IgD-negative memory B cell (primary cell): ENCODE results near the gene HADHB. TPM values are rescaled to one million over a fixed set of nuclear protein-coding genes. Genes with fewer than 3 reads are reported as not detected.
"Not testable (repeated sequence)": the region's sequence is repeated elsewhere in the genome, so short reads cannot be mapped to it uniquely, and the experiment has no call there.

ENCODE experiments used
- H3K27ac Mint-ChIP-seq, 3 donors: one replicate each; pipeline ENCODE4 v1.8.0; 2020 to 2022; ENCODE audit warnings: mild to moderate bottlenecking in 3 of 3, mixed read lengths in 3 of 3, moderate library complexity in 1 of 3
- H3K27me3 Mint-ChIP-seq: one replicate; pipeline ENCODE4 v1.8.0; 2021; ENCODE audit warnings: mixed read lengths
- H3K36me3 Mint-ChIP-seq: one replicate; pipeline ENCODE4 v1.8.0; 2020; ENCODE audit warnings: mild to moderate bottlenecking, mixed read lengths
- H3K4me1 Mint-ChIP-seq, 3 donors: one replicate each; pipeline ENCODE4 v1.8.0; 2020 to 2022; ENCODE audit warnings: mixed read lengths in 3 of 3, mild to moderate bottlenecking in 1 of 3
- H3K4me3 Mint-ChIP-seq, 4 donors: one replicate each; pipeline ENCODE4 v1.8.0; 2020 to 2022; ENCODE audit warnings: mild to moderate bottlenecking in 4 of 4, mixed read lengths in 4 of 4, moderate library complexity in 3 of 4
- H3K9me3 Mint-ChIP-seq, 3 donors: one replicate each; pipeline ENCODE4 v1.8.0; 2020 to 2021; ENCODE audit warnings: mixed read lengths in 3 of 3, mild to moderate bottlenecking in 1 of 3
- polyA plus RNA-seq: library from polyadenylated mRNA; unstranded; fragments of 300-500 nt; fragmentation: Illumina TruSeq; gene quantifications from one replicate; pipeline ENCODE4 v1.2.3, GENCODE V29; 2021

HADHB gene
- polyA plus RNA-seq, 1 donor from 2014 or later = 104 TPM

DNA sequence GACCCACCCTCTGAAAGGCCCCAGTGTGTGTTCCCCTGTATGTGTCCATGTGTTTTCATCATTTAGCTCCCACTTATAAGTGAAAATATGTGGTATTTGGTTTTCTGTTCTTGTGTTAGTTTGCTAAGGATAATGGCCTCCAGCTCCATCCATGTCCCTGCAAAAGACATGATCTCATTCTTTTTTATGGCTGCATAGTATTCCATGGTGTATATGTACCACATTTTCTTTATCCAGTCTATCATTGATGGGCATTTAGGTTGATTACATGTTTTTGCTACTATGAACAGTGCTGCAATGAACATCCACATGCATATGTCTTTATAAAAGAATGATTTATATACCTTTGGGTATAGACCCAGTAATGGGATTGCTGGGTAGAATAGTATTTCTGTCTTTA, 79.7 kb downstream of the HADHB start:
- not testable (repeated sequence) for H3K27ac Mint-ChIP-seq, H3K36me3 Mint-ChIP-seq, H3K9me3 Mint-ChIP-seq, H3K4me3 Mint-ChIP-seq, H3K27me3 Mint-ChIP-seq, H3K4me1 Mint-ChIP-seq

DNA sequence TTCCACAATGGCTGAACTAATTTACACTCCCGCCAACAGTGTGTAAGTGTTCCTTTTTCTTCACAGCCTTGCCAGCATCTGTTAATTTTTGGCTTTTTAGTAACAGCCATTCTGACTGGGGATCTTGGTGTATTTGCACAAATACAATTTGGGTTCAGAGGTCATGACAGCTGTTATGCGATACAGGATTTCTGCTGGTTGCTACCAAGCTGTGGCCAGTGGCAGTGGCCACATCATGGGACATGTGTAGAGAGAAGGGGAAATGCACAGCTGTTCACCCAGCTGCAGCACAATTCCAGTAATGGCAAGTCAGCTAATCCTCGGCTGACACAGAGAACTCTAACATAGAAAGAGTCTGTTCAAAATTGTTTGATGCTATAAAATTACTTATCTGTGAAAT, 80.2 kb downstream of the HADHB start:
- Mint-ChIP-seq H3K4me3 (no peak overlapping the region), H3K27ac (no peak overlapping the region), H3K27me3 (no peaks in the 10 kb centered on the region), H3K9me3 (peaks cover 0 to 2% (median 0%) of the 10 kb centered on the region in 3 donors), H3K4me1 (peaks cover 0 to 3% (median 2%) of the 10 kb centered on the region in 3 donors), H3K36me3 (no peaks in the 10 kb centered on the region)

GRCh38 chr2:26325851-26326250, 81.1 kb downstream of the HADHB start:
- H3K27ac Mint-ChIP-seq = no peak overlapping the region
- H3K4me3 Mint-ChIP-seq = no peak overlapping the region
- no peaks in the 10 kb centered on the region for H3K27me3 Mint-ChIP-seq
- H3K4me1 Mint-ChIP-seq = peaks cover 0 to 6% (median 5%) of the 10 kb centered on the region in 3 donors
- H3K36me3 Mint-ChIP-seq = no peaks in the 10 kb centered on the region
- H3K9me3 Mint-ChIP-seq = peaks cover 0 to 2% (median 0%) of the 10 kb centered on the region in 3 donors

GRCh38 chr2:26326514-26326913, 81.8 kb downstream of the HADHB start:
- Mint-ChIP-seq H3K4me1 (peaks cover 0 to 6% (median 5%) of the 10 kb centered on the region in 3 donors), H3K27me3 (no peaks in the 10 kb centered on the region), H3K4me3 (no peak overlapping the region), H3K36me3 (no peaks in the 10 kb centered on the region), H3K9me3 (peaks cover 0 to 2% (median 0%) of the 10 kb centered on the region in 3 donors), H3K27ac (no peak overlapping the region)

- Mint-ChIP-seq H3K9me3 (peaks cover 0 to 2% (median 0%) of the 10 kb centered on the region in 3 donors), H3K27me3 (no peaks in the 10 kb centered on the region), H3K4me1 (peaks cover 0 to 6% (median 5%) of the 10 kb centered on the region in 3 donors), H3K4me3 (no peak overlapping the region), H3K36me3 (no peaks in the 10 kb centered on the region), H3K27ac (no peak overlapping the region)
Observed at GRCh38 chr2:26327291-26328272, 82.8 kb downstream of the HADHB start.

- not testable (repeated sequence) for H3K27me3 Mint-ChIP-seq, H3K9me3 Mint-ChIP-seq, H3K4me3 Mint-ChIP-seq, H3K27ac Mint-ChIP-seq, H3K4me1 Mint-ChIP-seq, H3K36me3 Mint-ChIP-seq
Observed at GRCh38 chr2:26329083-26329482, 84.3 kb downstream of the HADHB start.

GRCh38 chr2:26330114-26330549, 85.4 kb downstream of the HADHB start:
- Mint-ChIP-seq H3K4me1 (peaks cover 0 to 6% (median 5%) of the 10 kb centered on the region in 3 donors), H3K27me3 (no peaks in the 10 kb centered on the region), H3K36me3 (no peaks in the 10 kb centered on the region), H3K4me3 (no peak overlapping the region), H3K27ac (peak overlapping the region in 1 of 3 donors; percentile 9), H3K9me3 (no peaks in the 10 kb centered on the region)

GRCh38 chr2:26330604-26331003, 85.9 kb downstream of the HADHB start:
- Mint-ChIP-seq H3K4me3 (no peak overlapping the region), H3K9me3 (no peaks in the 10 kb centered on the region), H3K4me1 (peaks cover 0 to 6% (median 5%) of the 10 kb centered on the region in 3 donors), H3K36me3 (no peaks in the 10 kb centered on the region), H3K27ac (no peak overlapping the region), H3K27me3 (no peaks in the 10 kb centered on the region)

- not testable (repeated sequence) for H3K27me3 Mint-ChIP-seq, H3K4me1 Mint-ChIP-seq, H3K4me3 Mint-ChIP-seq, H3K36me3 Mint-ChIP-seq, H3K9me3 Mint-ChIP-seq, H3K27ac Mint-ChIP-seq
Observed at GRCh38 chr2:26331321-26331720, 86.6 kb downstream of the HADHB start.

GRCh38 chr2:26333293-26333692, 88.6 kb downstream of the HADHB start:
- H3K36me3 Mint-ChIP-seq = no peaks in the 10 kb centered on the region
- no peaks in the 10 kb centered on the region for H3K9me3 Mint-ChIP-seq
- H3K27ac Mint-ChIP-seq = no peak overlapping the region
- H3K4me1 Mint-ChIP-seq = peaks cover 0 to 6% (median 5%) of the 10 kb centered on the region in 3 donors
- H3K27me3 Mint-ChIP-seq = no peaks in the 10 kb centered on the region
- no peak overlapping the region for H3K4me3 Mint-ChIP-seq

GRCh38 chr2:26335231-26335630, 90.5 kb downstream of the HADHB start:
- no peaks in the 10 kb centered on the region for H3K9me3 Mint-ChIP-seq
- H3K27ac Mint-ChIP-seq = no peak overlapping the region
- H3K27me3 Mint-ChIP-seq = no peaks in the 10 kb centered on the region
- no peaks in the 10 kb centered on the region for H3K4me1 Mint-ChIP-seq
- no peak overlapping the region for H3K4me3 Mint-ChIP-seq
- no peaks in the 10 kb centered on the region for H3K36me3 Mint-ChIP-seq

DNA sequence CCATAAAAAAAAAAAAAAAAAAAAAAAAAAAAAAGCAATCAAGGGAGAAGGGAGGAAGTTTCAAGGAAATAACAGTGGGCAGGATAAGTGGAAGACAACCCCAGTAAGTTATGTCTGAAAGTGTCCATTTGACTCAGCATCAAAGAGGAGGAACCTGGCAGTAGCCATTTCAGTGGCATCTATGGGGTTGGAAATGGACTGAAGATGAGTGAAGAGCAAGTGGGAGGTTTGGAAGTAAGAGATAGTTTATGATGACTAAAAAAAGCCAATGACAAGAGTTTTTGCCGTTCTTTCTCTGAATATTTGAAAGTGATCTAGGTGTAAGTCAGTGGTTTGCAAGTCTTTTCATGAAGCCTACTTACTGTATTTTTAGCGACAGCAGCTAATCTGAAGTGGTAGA, 92.0 kb downstream of the HADHB start:
- peak overlapping the region in 1 of 3 donors; percentile 32 for H3K27ac Mint-ChIP-seq
- no peaks in the 10 kb centered on the region for H3K27me3 Mint-ChIP-seq
- no peaks in the 10 kb centered on the region for H3K36me3 Mint-ChIP-seq
- no peaks in the 10 kb centered on the region for H3K9me3 Mint-ChIP-seq
- H3K4me3 Mint-ChIP-seq = no peak overlapping the region
- H3K4me1 Mint-ChIP-seq = peaks cover 0 to 2% (median 2%) of the 10 kb centered on the region in 3 donors

GRCh38 chr2:26337298-26337697, 92.6 kb downstream of the HADHB start:
- H3K27me3 Mint-ChIP-seq = no peaks in the 10 kb centered on the region
- H3K9me3 Mint-ChIP-seq = no peaks in the 10 kb centered on the region
- H3K36me3 Mint-ChIP-seq = no peaks in the 10 kb centered on the region
- peaks cover 0 to 2% (median 2%) of the 10 kb centered on the region in 3 donors for H3K4me1 Mint-ChIP-seq
- peak overlapping the region in 1 of 3 donors; percentile 32 for H3K27ac Mint-ChIP-seq
- no peak overlapping the region for H3K4me3 Mint-ChIP-seq
